T-helper 17 cell (primary cell): ENCODE measurements around the gene L3HYPDH. TPM values are rescaled to one million over a fixed set of nuclear protein-coding genes. Genes with fewer than 3 reads are reported as not detected.
"Not testable (repeated sequence)": the region's sequence is repeated elsewhere in the genome, so short reads cannot be mapped to it uniquely, and the experiment has no call there.

Experiments
- ATAC-seq: fragments of 150-1000 bp; cut with Tn5 transposase; 2 replicates; pipeline ENCODE4 v1.10.0; 2021; ENCODE audit warnings: mild to moderate bottlenecking, moderate library complexity
- DNase-seq, 3 donors: peaks; one replicate each; pipeline versions ENCODE4 v3.0.0 to v3.0.0-alpha.2; 2020 to 2021
- H3K9me3 ChIP-seq: one replicate; pipeline ENCODE4 v1.7.0; 2013; ENCODE audit warnings: low read length, mild to moderate bottlenecking; ENCODE audit not compliant: control insufficient read depth, poor library complexity, severe bottlenecking
- H3K27ac Mint-ChIP-seq: one replicate; pipeline ENCODE4 v1.8.0; 2022; ENCODE audit warnings: mild to moderate bottlenecking, moderate library complexity, mixed read lengths
- H3K27me3 Mint-ChIP-seq: one replicate; pipeline ENCODE4 v1.8.0; 2022; ENCODE audit warnings: mixed read lengths
- H3K36me3 Mint-ChIP-seq: one replicate; pipeline ENCODE4 v1.8.0; 2022; ENCODE audit warnings: low read depth, mixed read lengths
- H3K4me1 Mint-ChIP-seq: one replicate; pipeline ENCODE4 v1.8.0; 2022; ENCODE audit warnings: mild to moderate bottlenecking, mixed read lengths
- H3K4me3 Mint-ChIP-seq: one replicate; pipeline ENCODE4 v1.8.0; 2022; ENCODE audit warnings: mild to moderate bottlenecking, moderate library complexity, mixed read lengths
- total RNA-seq, 4 donors: library from RNA in 2 of 4; stranded (reverse) in 2 of 4; gene quantifications; one replicate each; pipeline ENCODE4 v1.2.3 and lab custom pipeline; 2022 to 2026

Gene L3HYPDH
- total RNA-seq, 2 donors from 2014 or later = 13.8 to 17.5 TPM

DNA sequence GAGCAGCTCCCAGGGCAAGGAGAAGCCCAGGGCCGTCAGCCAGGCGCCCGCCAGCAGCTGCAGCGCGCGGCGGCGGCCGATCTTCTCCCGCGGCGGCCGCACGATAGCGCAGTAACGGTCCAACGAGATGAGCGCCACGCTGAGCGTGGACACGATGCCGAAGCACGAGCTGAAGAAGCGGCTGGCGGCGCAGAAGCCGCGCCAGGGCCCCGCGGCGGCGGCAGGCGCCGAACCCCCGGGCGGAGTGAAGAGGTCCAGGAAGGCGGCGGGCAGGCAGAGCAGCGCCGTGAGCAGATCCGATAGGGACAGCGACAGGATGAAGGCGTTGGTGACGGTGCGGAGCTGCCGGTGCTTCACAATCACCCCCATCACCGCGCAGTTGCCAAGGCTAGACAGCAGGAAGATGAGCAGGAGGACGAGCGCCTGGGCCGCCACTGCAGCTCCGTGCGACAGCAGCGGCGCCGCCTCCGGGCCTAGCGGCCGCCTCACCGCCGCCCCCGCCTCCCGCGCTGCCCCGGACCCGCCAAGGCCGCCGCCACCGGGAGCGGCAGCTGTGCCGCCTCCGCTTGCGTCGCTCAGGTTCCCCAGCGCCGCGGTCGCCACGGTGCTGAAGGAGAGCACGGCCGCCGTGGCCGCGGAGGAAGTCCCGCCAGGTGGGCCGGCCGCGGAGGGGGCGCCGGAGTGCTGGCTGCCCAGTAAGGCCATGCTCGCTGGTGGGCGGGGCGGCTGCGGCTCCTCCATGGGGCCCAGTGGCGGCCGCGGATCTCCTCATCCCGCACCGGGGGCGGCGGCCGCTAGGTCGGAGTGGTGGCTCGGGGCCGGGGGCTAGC lies 19.5 kb downstream of the L3HYPDH start:
- H3K4me3 Mint-ChIP-seq = peak overlapping the region; percentile 93
- ATAC-seq (peak; percentile 75), DNase-seq (peak; percentile 31 to 50 (median 44))
- H3K27ac Mint-ChIP-seq = peak overlapping the region; percentile 59
- H3K36me3 Mint-ChIP-seq = peaks cover 2% of the 10 kb centered on the region
- peaks cover 11% of the 10 kb centered on the region for H3K4me1 Mint-ChIP-seq
- H3K27me3 Mint-ChIP-seq = peaks cover 2% of the 10 kb centered on the region
- no peaks in the 10 kb centered on the region for H3K9me3 ChIP-seq

- DNase-seq = no peak
- Mint-ChIP-seq H3K27ac (peak overlapping the region; percentile 59), H3K36me3 (peaks cover 2% of the 10 kb centered on the region), H3K27me3 (peaks cover 8% of the 10 kb centered on the region), H3K4me1 (peaks cover 11% of the 10 kb centered on the region), H3K4me3 (peak overlapping the region; percentile 93)
- peak; percentile 14 for ATAC-seq
- no peaks in the 10 kb centered on the region for H3K9me3 ChIP-seq
These were observed 20.3 kb downstream of the L3HYPDH start for GRCh38 chr14:59463787-59464485.

DNA sequence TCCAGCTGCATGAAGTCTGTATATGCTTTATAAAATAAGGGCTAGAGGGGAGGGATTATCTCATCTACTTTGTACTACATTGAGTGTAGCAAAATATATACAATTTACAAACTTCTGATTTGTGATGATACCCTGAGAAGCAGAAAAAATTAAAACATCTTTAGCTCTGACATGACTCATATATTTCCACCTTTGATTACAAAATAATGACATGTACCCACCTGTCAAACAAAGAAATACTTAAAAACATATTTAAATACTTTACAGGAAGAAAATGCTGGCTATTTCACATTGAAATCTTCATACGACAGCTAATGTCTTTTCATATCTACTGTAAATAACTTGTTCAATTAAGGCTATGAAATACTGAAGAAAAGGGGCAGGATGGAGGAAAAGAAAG lies 22.3 kb downstream of the L3HYPDH start:
- ATAC-seq (no peak), DNase-seq (no peak)
- no peak overlapping the region for H3K4me3 Mint-ChIP-seq
- H3K4me1 Mint-ChIP-seq = peaks cover 11% of the 10 kb centered on the region
- H3K27me3 Mint-ChIP-seq = peaks cover 8% of the 10 kb centered on the region
- H3K36me3 Mint-ChIP-seq = peaks cover 5% of the 10 kb centered on the region
- no peaks in the 10 kb centered on the region for H3K9me3 ChIP-seq
- H3K27ac Mint-ChIP-seq = no peak overlapping the region

- H3K9me3 ChIP-seq = no peaks in the 10 kb centered on the region
- no peak for ATAC-seq
- peaks cover 8% of the 10 kb centered on the region for H3K4me1 Mint-ChIP-seq
- peaks cover 8% of the 10 kb centered on the region for H3K27me3 Mint-ChIP-seq
- peaks cover 5% of the 10 kb centered on the region for H3K36me3 Mint-ChIP-seq
- no peak overlapping the region for H3K4me3 Mint-ChIP-seq
- H3K27ac Mint-ChIP-seq = no peak overlapping the region
- DNase-seq = no peak
These were observed 23.8 kb downstream of the L3HYPDH start for GRCh38 chr14:59460378-59460777.

DNA sequence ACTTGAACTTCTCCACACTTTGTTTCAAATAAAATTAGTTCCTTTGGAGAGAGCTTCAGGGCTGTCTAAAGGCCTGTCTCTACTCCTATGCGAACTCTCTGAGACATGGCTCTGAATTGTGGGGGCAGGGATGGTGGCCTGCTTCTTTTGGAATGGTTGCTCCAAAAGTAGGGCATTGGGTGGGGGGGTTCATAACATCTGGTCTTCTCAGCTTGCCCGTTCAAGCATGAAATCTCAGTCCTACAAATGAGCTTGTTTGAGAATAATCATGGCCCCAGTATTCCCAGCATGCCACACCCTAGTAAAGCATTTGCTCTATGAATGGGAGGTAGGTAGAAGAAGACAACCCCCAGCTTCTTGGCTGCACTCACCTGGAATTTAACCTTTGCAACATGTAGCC lies 25.7 kb downstream of the L3HYPDH start:
- no peaks in the 10 kb centered on the region for H3K9me3 ChIP-seq
- H3K36me3 Mint-ChIP-seq = peaks cover 5% of the 10 kb centered on the region
- ATAC-seq = no peak
- H3K4me1 Mint-ChIP-seq = peaks cover 2% of the 10 kb centered on the region
- H3K27ac Mint-ChIP-seq = no peak overlapping the region
- H3K4me3 Mint-ChIP-seq = no peak overlapping the region
- peaks cover 8% of the 10 kb centered on the region for H3K27me3 Mint-ChIP-seq
- no peak for DNase-seq

DNA sequence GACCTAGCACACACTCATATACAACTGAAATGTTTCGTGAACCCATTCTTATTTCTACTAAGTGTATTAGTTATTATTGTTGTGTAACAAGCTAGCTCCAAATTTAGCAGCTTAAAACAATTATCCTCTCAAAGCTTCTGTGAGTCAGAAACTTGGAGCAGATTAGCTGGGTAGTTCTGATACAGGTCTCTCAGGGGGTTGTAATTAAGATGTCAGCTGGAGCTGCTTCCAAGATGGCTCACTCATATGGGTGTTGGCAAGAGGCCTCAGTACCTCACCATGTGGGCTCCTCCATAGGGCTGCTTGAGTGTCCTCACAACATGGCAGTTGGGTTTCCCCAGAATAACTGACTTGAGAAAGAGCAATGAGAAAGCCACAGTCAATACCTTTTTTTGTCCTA lies 28.8 kb downstream of the L3HYPDH start:
- H3K4me3 Mint-ChIP-seq = no peak overlapping the region
- H3K27me3 Mint-ChIP-seq = peaks cover 8% of the 10 kb centered on the region
- H3K36me3 Mint-ChIP-seq = peaks cover 2% of the 10 kb centered on the region
- no peaks in the 10 kb centered on the region for H3K9me3 ChIP-seq
- no peaks in the 10 kb centered on the region for H3K4me1 Mint-ChIP-seq
- H3K27ac Mint-ChIP-seq = no peak overlapping the region
- DNase-seq (no peak), ATAC-seq (no peak)

DNA sequence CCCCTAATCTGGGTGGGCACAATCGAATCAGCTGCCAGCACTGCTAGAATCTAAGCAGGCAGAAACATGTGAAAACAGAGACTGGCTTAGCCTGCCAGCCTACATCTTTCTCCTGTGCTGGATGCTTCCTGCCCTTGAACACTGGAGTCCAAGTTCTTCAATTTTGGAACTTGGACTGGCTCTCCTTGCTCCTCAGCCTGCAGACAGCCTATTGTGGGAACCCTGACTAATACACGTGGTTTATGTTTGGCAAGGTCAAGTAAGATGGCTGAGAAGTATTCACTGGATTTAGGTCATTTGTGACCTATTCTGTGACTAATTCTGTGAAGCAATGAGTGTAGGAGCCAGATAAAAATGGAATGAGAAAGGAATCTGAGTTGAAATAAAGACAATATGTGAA lies 30.1 kb downstream of the L3HYPDH start:
- no peaks in the 10 kb centered on the region for H3K9me3 ChIP-seq
- H3K27me3 Mint-ChIP-seq = no peaks in the 10 kb centered on the region
- peaks cover 2% of the 10 kb centered on the region for H3K36me3 Mint-ChIP-seq
- ATAC-seq (no peak), DNase-seq (no peak)
- no peak overlapping the region for H3K27ac Mint-ChIP-seq
- H3K4me1 Mint-ChIP-seq = no peaks in the 10 kb centered on the region
- H3K4me3 Mint-ChIP-seq = no peak overlapping the region

GRCh38 chr14:59451849-59452248 lies 32.4 kb downstream of the L3HYPDH start:
- no peak overlapping the region for H3K27ac Mint-ChIP-seq
- H3K27me3 Mint-ChIP-seq = no peaks in the 10 kb centered on the region
- no peak overlapping the region for H3K4me3 Mint-ChIP-seq
- no peaks in the 10 kb centered on the region for H3K9me3 ChIP-seq
- no peaks in the 10 kb centered on the region for H3K36me3 Mint-ChIP-seq
- no peak for DNase-seq
- ATAC-seq = no peak
- peaks cover 5% of the 10 kb centered on the region for H3K4me1 Mint-ChIP-seq

- no peaks in the 10 kb centered on the region for H3K9me3 ChIP-seq
- Mint-ChIP-seq H3K4me1 (peaks cover 6% of the 10 kb centered on the region), H3K4me3 (no peak overlapping the region), H3K27me3 (no peaks in the 10 kb centered on the region), H3K36me3 (no peaks in the 10 kb centered on the region), H3K27ac (no peak overlapping the region)
- no peak for DNase-seq
- no peak for ATAC-seq
These were observed 33.5 kb downstream of the L3HYPDH start for GRCh38 chr14:59450716-59451115.

DNA sequence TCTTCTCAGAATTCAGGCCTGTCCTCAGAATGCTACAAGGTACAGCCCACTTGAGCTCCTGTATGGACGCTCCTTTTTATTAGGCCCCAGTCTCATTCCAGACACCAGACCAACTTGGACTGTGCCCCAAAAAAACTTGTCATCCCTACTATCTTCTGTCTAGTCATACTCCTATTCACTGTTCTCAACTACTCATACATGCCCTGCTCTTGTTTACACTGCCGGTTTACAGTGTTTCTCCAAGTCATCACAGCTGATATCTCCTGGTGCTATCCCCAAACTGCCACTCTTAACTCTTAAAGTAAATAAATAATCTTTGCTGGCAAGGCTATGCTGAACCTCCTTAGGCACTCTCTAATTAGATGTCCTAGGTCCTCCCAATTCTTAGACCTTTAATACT lies 35.5 kb downstream of the L3HYPDH start:
- H3K4me3 Mint-ChIP-seq, H3K4me1 Mint-ChIP-seq, H3K9me3 ChIP-seq, ATAC-seq, H3K36me3 Mint-ChIP-seq, H3K27me3 Mint-ChIP-seq, DNase-seq: not testable (repeated sequence)
- H3K27ac Mint-ChIP-seq = peak overlapping the region; percentile 41

- Mint-ChIP-seq H3K27me3 (no peaks in the 10 kb centered on the region), H3K36me3 (peaks cover 4% of the 10 kb centered on the region), H3K27ac (no peak overlapping the region), H3K4me1 (peaks cover 5% of the 10 kb centered on the region), H3K4me3 (no peak overlapping the region)
- DNase-seq (no peak), ATAC-seq (no peak)
- H3K9me3 ChIP-seq = no peaks in the 10 kb centered on the region
These were observed 44.8 kb downstream of the L3HYPDH start for GRCh38 chr14:59439256-59439965.

DNA sequence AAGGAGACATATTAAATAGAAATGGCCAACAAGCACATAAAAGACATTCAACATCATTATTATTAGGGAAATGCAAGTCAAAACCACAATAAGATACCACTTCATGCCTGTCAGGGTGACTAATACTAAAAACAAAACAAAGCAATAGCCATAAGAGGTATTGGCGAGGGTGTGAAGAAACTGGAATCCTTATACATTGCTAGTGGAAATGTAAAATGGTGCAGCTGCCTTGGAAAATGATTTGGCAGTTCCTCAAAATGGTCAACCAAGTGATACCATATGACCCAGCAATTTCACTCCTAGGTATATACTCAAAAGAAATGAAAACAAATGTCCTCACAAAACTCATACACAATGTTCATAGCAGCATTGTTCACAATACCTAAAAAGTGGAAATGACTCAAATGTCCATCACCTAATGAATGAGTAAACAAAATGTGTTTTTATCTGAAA lies 46.0 kb downstream of the L3HYPDH start:
- no peaks in the 10 kb centered on the region for H3K27me3 Mint-ChIP-seq
- no peak overlapping the region for H3K4me3 Mint-ChIP-seq
- peaks cover 3% of the 10 kb centered on the region for H3K4me1 Mint-ChIP-seq
- DNase-seq (no peak), ATAC-seq (no peak)
- H3K27ac Mint-ChIP-seq = no peak overlapping the region
- no peaks in the 10 kb centered on the region for H3K9me3 ChIP-seq
- H3K36me3 Mint-ChIP-seq = peaks cover 4% of the 10 kb centered on the region

DNA sequence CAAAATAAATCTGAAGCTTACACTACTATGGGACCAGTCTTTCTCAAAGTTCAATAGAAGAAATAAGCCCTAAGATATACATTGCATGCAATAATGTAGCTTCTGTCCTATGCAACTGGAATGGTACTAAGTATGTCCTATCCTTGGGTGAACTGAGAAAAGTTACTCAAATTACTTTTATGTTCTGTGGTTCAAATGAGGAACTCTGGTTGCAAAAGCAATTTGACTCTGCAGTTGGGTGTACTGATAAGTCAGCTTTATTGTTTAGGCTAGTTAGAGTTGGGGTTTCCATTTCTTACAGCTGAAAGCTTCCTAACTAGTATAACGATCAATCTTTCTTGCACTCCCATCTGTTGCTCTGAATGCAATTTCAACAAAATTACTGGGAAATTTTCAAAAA lies 48.2 kb downstream of the L3HYPDH start:
- Mint-ChIP-seq H3K4me1 (peaks cover 3% of the 10 kb centered on the region), H3K4me3 (no peak overlapping the region)

More for the DNA sequence above, 48.2 kb downstream of the L3HYPDH start:
- no peak for ATAC-seq
- DNase-seq = no peak
- peaks cover 2% of the 10 kb centered on the region for H3K36me3 Mint-ChIP-seq
- no peaks in the 10 kb centered on the region for H3K9me3 ChIP-seq
- no peaks in the 10 kb centered on the region for H3K27me3 Mint-ChIP-seq
- H3K27ac Mint-ChIP-seq = no peak overlapping the region
